Frontal cortex (tissue), 1 donor: ENCODE measurements around the gene PIGA. TPM values are rescaled to one million over a fixed set of nuclear protein-coding genes. Genes with fewer than 3 reads are reported as not detected.

Source experiments
- total RNA-seq: library from RNA; depleted of rRNA; stranded (reverse); fragments of >200 nt; gene quantifications from one replicate; pipeline ENCODE4 v1.2.3, GENCODE V29; 2014

PIGA gene
- total RNA-seq, 1 donor from 2014 or later = 16.7 TPM

Other genes starting within 250 kb of the PIGA start
- 0.82 TPM for gene ASB9, start 65.4 kb downstream of the PIGA start, total RNA-seq
- gene ASB11, start 19.9 kb downstream of the PIGA start, total RNA-seq = not detected
- not detected for gene VEGFD, start 48.9 kb upstream of the PIGA start, total RNA-seq
- 2.0 TPM for gene PIR, start 157.8 kb upstream of the PIGA start, total RNA-seq
- gene BMX, start 165.3 kb upstream of the PIGA start, total RNA-seq = 0.41 TPM